Kidney epithelial cell (primary cell): ENCODE data around the gene STUB1. TPM values are rescaled to one million over a fixed set of nuclear protein-coding genes. Genes with fewer than 3 reads are reported as not detected.
A peak's percentile ranks its signal among the peaks of the same experiment; 100 is the strongest.

ENCODE experiments used
- DNase-seq: peaks from one replicate; pipeline ENCODE4 v3.0.0-alpha.2; 2010; ENCODE audit warnings: low read depth
- H3K27me3 ChIP-seq: 2 replicates; pipeline ENCODE4 v1.6.0; 2011; ENCODE audit warnings: low read length; ENCODE audit not compliant: control insufficient read depth, insufficient read depth
- H3K36me3 ChIP-seq: 2 replicates; pipeline ENCODE4 v1.5.1; 2011; ENCODE audit warnings: low read length; ENCODE audit not compliant: control insufficient read depth, insufficient read depth
- H3K4me3 ChIP-seq: 2 replicates; pipeline ENCODE4 v1.5.1; 2011; ENCODE audit warnings: low read depth, mild to moderate bottlenecking, control low read depth, low read length
- total RNA-seq: library from RNA; depleted of rRNA; stranded (reverse); fragments of >200 nt; gene quantifications from 2 replicates; pipeline ENCODE4 v1.2.3, GENCODE V29; 2015
- TF ChIP-seq, protein P1 (sequence below): IDR thresholded peaks from 2 replicates; pipeline ENCODE4 v1.5.1; 2011; ENCODE audit warnings: mild to moderate bottlenecking, moderate library complexity, low read length, control low read depth, inconsistent platforms; ENCODE audit not compliant: insufficient read depth, poor library complexity, severe bottlenecking

STUB1 gene
- total RNA-seq, 1 donor from 2014 or later, result 133 TPM

DNA sequence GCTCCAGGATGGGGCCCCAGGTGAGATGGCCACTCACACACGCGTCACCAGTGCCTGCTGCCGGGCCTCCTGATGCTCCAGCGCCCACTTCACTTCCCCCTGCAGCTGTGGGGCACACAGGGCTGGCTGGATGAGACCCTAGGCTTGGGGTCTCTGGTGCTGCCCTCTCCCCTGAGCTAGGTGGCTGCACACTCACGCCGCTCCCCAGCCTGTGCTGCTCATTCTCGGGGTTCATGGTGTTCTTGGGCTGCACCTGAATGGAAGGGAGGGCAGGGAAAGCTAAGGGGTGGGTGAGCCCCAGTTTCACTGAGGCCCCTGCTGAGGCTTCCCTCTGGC lies 44.8 kb downstream of the STUB1 start:
- no peaks in the 10 kb centered on the region for H3K36me3 ChIP-seq
- no peaks in the 10 kb centered on the region for H3K27me3 ChIP-seq
- no peak overlapping the region for H3K4me3 ChIP-seq
- TF ChIP-seq, protein P1, sequence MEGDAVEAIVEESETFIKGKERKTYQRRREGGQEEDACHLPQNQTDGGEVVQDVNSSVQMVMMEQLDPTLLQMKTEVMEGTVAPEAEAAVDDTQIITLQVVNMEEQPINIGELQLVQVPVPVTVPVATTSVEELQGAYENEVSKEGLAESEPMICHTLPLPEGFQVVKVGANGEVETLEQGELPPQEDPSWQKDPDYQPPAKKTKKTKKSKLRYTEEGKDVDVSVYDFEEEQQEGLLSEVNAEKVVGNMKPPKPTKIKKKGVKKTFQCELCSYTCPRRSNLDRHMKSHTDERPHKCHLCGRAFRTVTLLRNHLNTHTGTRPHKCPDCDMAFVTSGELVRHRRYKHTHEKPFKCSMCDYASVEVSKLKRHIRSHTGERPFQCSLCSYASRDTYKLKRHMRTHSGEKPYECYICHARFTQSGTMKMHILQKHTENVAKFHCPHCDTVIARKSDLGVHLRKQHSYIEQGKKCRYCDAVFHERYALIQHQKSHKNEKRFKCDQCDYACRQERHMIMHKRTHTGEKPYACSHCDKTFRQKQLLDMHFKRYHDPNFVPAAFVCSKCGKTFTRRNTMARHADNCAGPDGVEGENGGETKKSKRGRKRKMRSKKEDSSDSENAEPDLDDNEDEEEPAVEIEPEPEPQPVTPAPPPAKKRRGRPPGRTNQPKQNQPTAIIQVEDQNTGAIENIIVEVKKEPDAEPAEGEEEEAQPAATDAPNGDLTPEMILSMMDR, result no peak
- no peak for DNase-seq

DNA sequence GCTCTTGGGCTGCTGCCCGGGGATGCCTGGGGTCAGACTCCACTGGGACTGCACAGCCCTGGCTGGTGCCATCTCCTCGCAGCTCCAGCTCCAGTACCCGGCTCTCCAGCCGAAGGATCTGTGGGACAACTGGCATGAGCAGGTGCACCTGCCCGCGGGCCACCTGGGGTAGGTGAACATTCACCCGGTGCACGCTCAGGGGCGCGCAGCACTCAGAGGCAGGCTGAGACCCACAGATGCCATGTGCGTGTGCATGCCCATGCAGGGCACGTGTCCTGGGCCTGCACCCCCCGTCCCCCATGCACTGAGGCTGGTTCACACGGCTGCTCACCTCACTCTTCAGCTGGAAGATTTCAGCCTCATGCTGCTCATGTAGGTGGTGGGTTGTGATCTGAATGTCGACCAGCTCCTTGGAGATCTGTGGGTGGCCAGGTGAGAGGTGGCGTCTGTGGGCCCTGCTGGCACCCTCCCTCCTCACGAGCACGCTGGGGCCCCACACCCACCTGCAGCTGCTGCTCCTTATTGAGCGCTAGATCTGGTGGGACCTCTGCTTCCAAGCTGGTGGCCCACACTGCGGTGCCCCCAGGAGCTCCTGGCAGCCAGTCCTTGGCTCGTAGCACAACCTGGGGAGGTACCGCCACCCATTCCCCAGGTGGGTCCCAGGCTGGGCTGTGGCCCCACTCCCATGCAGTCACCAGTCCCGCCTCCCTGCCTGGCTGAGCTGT lies 45.4 kb downstream of the STUB1 start:
- Histone ChIP-seq H3K36me3 (no peaks in the 10 kb centered on the region), H3K27me3 (no peaks in the 10 kb centered on the region), H3K4me3 (no peak overlapping the region)
- TF ChIP-seq, protein P1, result no peak
- DNase-seq, result no peak

DNA sequence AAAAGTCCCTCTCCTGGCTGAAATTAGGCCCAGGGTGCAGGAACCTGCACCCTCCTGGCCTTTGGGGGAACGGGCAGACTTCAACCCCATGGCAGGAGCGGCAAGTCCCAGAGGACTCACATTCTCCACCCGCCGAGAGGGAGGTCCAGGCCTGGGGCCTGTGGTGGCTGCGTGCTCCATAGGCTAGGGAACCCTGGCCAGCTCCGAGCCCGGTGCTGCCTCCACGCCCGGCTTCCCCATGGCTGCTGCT lies 45.9 kb downstream of the STUB1 start:
- TF ChIP-seq, protein P1, result no peak
- Histone ChIP-seq H3K36me3 (no peaks in the 10 kb centered on the region), H3K4me3 (no peak overlapping the region), H3K27me3 (no peaks in the 10 kb centered on the region)
- DNase-seq, result no peak

DNA sequence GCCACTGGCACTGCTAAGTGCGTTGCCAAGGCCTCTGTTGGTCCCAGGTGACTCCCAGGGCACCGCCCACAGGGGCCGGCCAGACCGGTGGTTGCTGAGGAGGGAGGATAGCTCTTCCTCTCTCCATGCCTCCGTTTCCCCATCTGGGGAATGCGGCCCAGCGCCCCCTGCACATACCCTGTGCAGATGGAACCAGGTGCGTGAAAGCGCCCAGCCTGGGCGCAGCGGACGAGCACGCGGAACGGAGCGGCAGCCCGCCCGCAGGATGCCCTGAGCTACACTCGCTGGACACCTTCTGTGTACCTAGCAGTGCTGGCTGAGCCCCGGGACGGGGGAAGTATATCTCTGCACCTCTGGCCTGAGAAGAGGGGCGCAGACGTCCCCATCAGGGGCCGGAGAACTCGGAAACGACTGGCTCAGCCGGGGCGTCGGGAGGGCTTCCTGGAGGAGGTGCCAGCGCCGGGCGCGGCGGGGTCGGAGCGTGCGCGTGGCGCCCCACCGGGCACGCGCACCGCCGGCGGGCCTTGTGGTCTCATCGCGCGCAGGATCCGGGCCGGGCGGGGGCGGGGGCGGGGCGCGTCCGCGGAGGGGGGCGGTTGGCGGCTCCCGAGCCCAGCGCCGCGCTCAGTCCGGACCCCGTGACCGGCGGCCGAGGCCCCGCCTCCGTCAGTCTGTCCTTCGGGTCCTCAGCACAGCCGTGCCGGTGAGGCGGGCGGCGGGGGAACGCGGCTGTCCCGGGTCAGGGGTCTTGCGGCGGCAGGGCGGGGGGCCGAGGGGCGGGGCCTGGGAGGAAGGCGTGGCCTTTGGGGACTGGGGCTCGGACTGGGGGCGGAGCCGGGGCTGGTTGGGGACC lies 46.5 kb downstream of the STUB1 start, which contains the start of the genes CCDC78 and HAGHL:
CCDC78 (minus strand) TSS at position 6 of the 853 bp plus-strand sequence. CDS start 76 bp downstream, outside the sequence.
HAGHL (plus strand) TSS at position 669 of the 853 bp plus-strand sequence. CDS start 404 bp downstream, outside the sequence.
- H3K4me3 ChIP-seq, result peak within 1 kb of the TSS; percentile 65
- TF ChIP-seq, protein P1, result no peak
- H3K27me3 ChIP-seq, result no peaks in the 10 kb centered on the region
- no peaks in the 10 kb centered on the region for H3K36me3 ChIP-seq
- DNase-seq, result no peak

DNA sequence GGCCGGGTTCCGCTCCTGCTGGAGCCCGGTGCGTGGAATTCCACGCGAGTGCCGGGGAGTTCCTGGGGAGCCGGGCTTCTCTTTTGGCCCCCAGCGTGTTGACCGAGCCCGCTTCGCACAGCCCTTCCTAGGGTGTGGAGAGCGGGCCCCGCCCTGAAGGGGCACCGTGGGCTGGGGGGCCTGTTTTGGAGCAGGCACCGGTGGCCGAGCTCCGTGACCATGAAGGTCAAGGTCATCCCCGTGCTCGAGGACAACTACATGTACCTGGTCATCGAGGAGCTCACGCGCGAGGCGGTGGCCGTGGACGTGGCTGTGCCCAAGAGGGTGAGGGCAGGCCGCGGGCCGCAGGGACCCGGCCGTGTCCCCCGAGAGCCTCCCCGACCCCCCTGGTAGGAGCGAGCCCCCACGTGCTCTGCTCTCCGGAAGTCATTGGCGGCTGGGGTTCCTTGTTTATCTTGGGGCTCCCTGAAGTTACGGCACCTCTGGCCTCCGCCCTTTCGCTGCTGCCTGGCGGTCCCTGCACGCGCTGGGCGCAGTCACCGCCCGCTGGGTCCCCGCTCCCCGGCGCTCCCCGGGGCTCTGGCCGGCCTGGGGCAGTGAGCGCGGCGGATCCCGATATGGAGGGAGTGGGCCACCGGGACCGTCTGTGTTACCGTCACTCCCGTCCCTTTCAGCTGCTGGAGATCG lies 47.2 kb downstream of the STUB1 start:
- H3K36me3 ChIP-seq, result no peaks in the 10 kb centered on the region
- DNase-seq, result no peak
- no peaks in the 10 kb centered on the region for H3K27me3 ChIP-seq
- H3K4me3 ChIP-seq, result peak overlapping the region; percentile 65
- TF ChIP-seq, protein P1, result no peak
